HepG2 (cell line): ENCODE results near the gene FBRSL1. TPM values are rescaled to one million over a fixed set of nuclear protein-coding genes. Genes with fewer than 3 reads are reported as not detected.

ENCODE experiments used
- ATAC-seq: fragments of 200-7000 bp; cut with Tn5 transposase; 3 replicates; pipeline ENCODE4 v1.9.1; 2020; ENCODE audit warnings: mild to moderate bottlenecking, moderate library complexity
- BruUV-seq: library from RNA; stranded (reverse); fragments of 400-500 nt; replicated peaks from 2 replicates; lab custom pipeline; 2021; lab: Mats Ljungman, UMichigan
- CTCF ChIA-PET: fragments of 300-600 bp; formaldehyde crosslinking; extraction: SDS; loops from one replicate; lab custom pipeline; 2021; ENCODE audit warnings: low total read pairs, inconsistent platforms, low intra/inter-chr PET ratio; lab: Yijun Ruan, JAX
- POLR2A ChIA-PET: fragments of 350-600 bp; sonication (Branson Sonifier 250); formaldehyde crosslinking; loops from one replicate; lab custom pipeline; 2020; ENCODE audit warnings: antibody characterized with exemption, inconsistent platforms; lab: Yijun Ruan, JAX
- DNase-seq: peaks from one replicate; pipeline ENCODE4 v3.0.0-alpha.2; 2015; ENCODE audit warnings: low spot score
- FAIRE-seq: peaks from 3 replicates; lab custom pipeline; 2011; peaks lifted over from hg19 to GRCh38; lab: Jason Lieb, UNC
- H2AFZ ChIP-seq: one replicate; pipeline ENCODE4 v1.6.1; 2011; ENCODE audit warnings: low read length, inconsistent platforms
- H3K27ac ChIP-seq: fragments of 300-600 bp; 3 replicates; pipeline ENCODE4 v1.8.0; 2011; ENCODE audit warnings: mixed run types, mild to moderate bottlenecking, mixed read lengths, low read length, inconsistent platforms; ENCODE audit not compliant: insufficient read depth; ENCODE audit errors: extremely low read length
- H3K27me3 ChIP-seq, 2 experiments: fragments of 200-600 bp in 1 of 2; 2 replicates in 1 of 2; 3 replicates in 1 of 2; pipeline versions ENCODE4 v1.6.0 to v1.8.0; 2011; ENCODE audit warnings: low read length in 2 of 2, mild to moderate bottlenecking in 2 of 2, moderate library complexity in 2 of 2, inconsistent platforms in 1 of 2; ENCODE audit not compliant: insufficient read depth in 2 of 2, control insufficient read depth in 1 of 2
- H3K36me3 ChIP-seq, 2 experiments: fragments of 200-600 bp in 1 of 2; replicated peaks in 1 of 2; 2 replicates in 1 of 2; 3 replicates in 1 of 2; pipeline versions ENCODE4 v1.5.1 to v1.8.0; 2011; ENCODE audit warnings: low read length in 2 of 2, inconsistent platforms in 1 of 2; ENCODE audit not compliant: insufficient read depth in 2 of 2, control insufficient read depth in 1 of 2
- H3K4me1 ChIP-seq: 2 replicates; pipeline ENCODE4 v1.5.1; 2012; ENCODE audit warnings: low read length, inconsistent platforms; ENCODE audit not compliant: insufficient read depth
- H3K4me2 ChIP-seq: 2 replicates; pipeline ENCODE4 v1.6.0; 2011; ENCODE audit warnings: low read depth, low read length, inconsistent platforms
- H3K4me3 ChIP-seq, 3 experiments: fragments of 200-600 bp in 1 of 3; sonication (generic), shearing (Covaris generic) in 1 of 3; replicated peaks in 1 of 3; 2 replicates each; pipeline ENCODE4 v1.5.1; 2011 to 2016; ENCODE audit warnings: low read length in 3 of 3, inconsistent platforms in 2 of 3, low read depth in 2 of 3, mild to moderate bottlenecking in 2 of 3, control low read depth in 1 of 3, mixed read lengths in 1 of 3; ENCODE audit not compliant: insufficient read depth in 1 of 3
- H3K79me2 ChIP-seq: one replicate; pipeline ENCODE4 v1.6.1; 2011; ENCODE audit warnings: low read length, inconsistent platforms; ENCODE audit not compliant: insufficient read depth
- H3K9ac ChIP-seq: 2 replicates; pipeline ENCODE4 v1.6.0; 2011; ENCODE audit warnings: mild to moderate bottlenecking, low read depth, low read length, inconsistent platforms; ENCODE audit not compliant: insufficient read depth
- H3K9me3 ChIP-seq: 2 replicates; pipeline ENCODE4 v1.5.1; 2012; ENCODE audit warnings: mild to moderate bottlenecking, low read length
- H4K20me1 ChIP-seq: 2 replicates; pipeline ENCODE4 v1.6.0; 2011; ENCODE audit warnings: inconsistent platforms, mild to moderate bottlenecking, low read length, moderate library complexity; ENCODE audit not compliant: insufficient read depth
- AGO2 ChIP-seq: fragments of 200-400 bp; formaldehyde crosslinking; optimal IDR thresholded peaks from 2 replicates; pipeline ENCODE3; 2017; ENCODE audit warnings: mild to moderate bottlenecking, low read depth, low read length, moderate library complexity
- HNRNPH1 ChIP-seq: fragments of 200-400 bp; formaldehyde crosslinking; optimal IDR thresholded peaks from 2 replicates; pipeline ENCODE3; 2017; ENCODE audit warnings: mild to moderate bottlenecking, low read depth, low read length
- PLSCR1 ChIP-seq: sonication (generic); formaldehyde crosslinking; IDR thresholded peaks from 2 replicates; pipeline ENCODE4 v1.5.0; 2020; ENCODE audit warnings: missing genetic modification reagents, mild to moderate bottlenecking, borderline replicate concordance
- POGK ChIP-seq: sonication (generic); formaldehyde crosslinking; conservative IDR thresholded peaks from 2 replicates; pipeline ENCODE4 v1.8.0; 2022; ENCODE audit warnings: mild to moderate bottlenecking, moderate library complexity, missing genetic modification reagents
- SP5 ChIP-seq: IDR thresholded peaks from 2 replicates; pipeline ENCODE4 v1.6.1; 2016; ENCODE audit warnings: low read depth, borderline replicate concordance
- ZNF687 ChIP-seq: sonication (generic); formaldehyde crosslinking; IDR thresholded peaks from 2 replicates; pipeline ENCODE4 v1.5.1; 2020; ENCODE audit warnings: mild to moderate bottlenecking, missing genetic modification reagents, moderate library complexity
- WGBS: methylation state at CpG from one replicate; pipeline ENCODE4 v1.1.6; 2017; ENCODE audit warnings: low lambda C conversion rate; 5-methylcytosine and 5-hydroxymethylcytosine counted together
- in situ Hi-C: cut with HindIII; loops from 2 replicates; pipeline ENCODE4 v1.10.0; 2017; ENCODE audit warnings: low pct_unique_long_range_greater_than_20kb; ENCODE audit not compliant: extremely low pct_ligation_motif_present
- intact Hi-C: fragments of 100-400 bp; cut with micrococcal nuclease; formaldehyde crosslinking; loops from one replicate; pipeline ENCODE4 v1.10.0; 2022; ENCODE audit not compliant: unreplicated experiment
- polyA plus RNA-seq, 8 experiments: library from polyadenylated mRNA; depleted of rRNA in 3 of 8; stranded (reverse) in 7 of 8; unstranded in 1 of 8; fragments of >200 nt; fragmentation: Illumina TruSeq in 4 of 8; extraction: Trizol in 4 of 8; gene quantifications; 2 replicates each; pipeline versions ENCODE4 v1.2.1 to v1.2.3, GENCODE V29; 2011 to 2016; ENCODE audit warnings: low read depth in 4 of 8, missing spikeins in 1 of 8, mixed read lengths in 1 of 8; ENCODE audit not compliant: insufficient read depth in 1 of 8
- total RNA-seq, 5 experiments: library from RNA; depleted of rRNA; stranded (reverse); fragments of >200 nt; fragmentation: Illumina TruSeq; extraction: Trizol; gene quantifications; 2 replicates each; pipeline ENCODE4 v1.2.3, GENCODE V29; 2016; ENCODE audit warnings: low read depth in 1 of 5

The FBRSL1 gene
- total and polyA plus RNA-seq, 2 of the 13 experiments (the other 11 are each of a cell fraction or from before 2014, with no cell fraction given), result 3.6 to 7.9 TPM

- no peaks in the 10 kb centered on the region for H3K79me2 ChIP-seq
- H3K9ac ChIP-seq, result no peak overlapping the region
- no peak for TF ChIP-seq POGK (CRISPR knock-in tag)
- peak; percentile 46 for TF ChIP-seq AGO2
- TF ChIP-seq, all 625 proteins: peak for 1
- no peak for DNase-seq
- no peak overlapping the region for H3K27ac ChIP-seq
- intact Hi-C loops, result no loop called here
- WGBS, result over 99% methylated on average over 10 of the region's 43 CpGs
- FAIRE-seq, result no peak
- no peak overlapping the region for H2AFZ ChIP-seq
- ChIA-PET POLR2A (no interaction called here), CTCF (no interaction called here)
- no peak overlapping the region for H3K4me3 ChIP-seq
- H4K20me1 ChIP-seq, result peaks cover 12% of the 10 kb centered on the region; the same call in 1 of the 2 replicates
- H3K27me3 ChIP-seq, result no peaks in the 10 kb centered on the region
- no peaks in the 10 kb centered on the region; the same call in 1 of the 2 replicates for H3K4me1 ChIP-seq
- H3K9me3 ChIP-seq, result no peaks in the 10 kb centered on the region
- BruUV-seq, result no TSS peak
- H3K4me2 ChIP-seq, result no peak overlapping the region
- ATAC-seq, result no peak
- in situ Hi-C loops, result no loop called here
- no peaks in the 10 kb centered on the region for H3K36me3 ChIP-seq
These were observed 35.3 kb downstream of the FBRSL1 start for GRCh38 chr12:132525011-132525832.

- ATAC-seq (no peak), FAIRE-seq (no peak), DNase-seq (no peak)
- H2AFZ ChIP-seq, result no peak overlapping the region
- H3K4me1 ChIP-seq, result no peaks in the 10 kb centered on the region; the same call in 1 of the 2 replicates
- no peak overlapping the region for H3K27ac ChIP-seq
- no peak overlapping the region for H3K4me2 ChIP-seq
- WGBS, result 99% methylated on average over 19 of the region's 28 CpGs
- H4K20me1 ChIP-seq, result peaks cover 12% of the 10 kb centered on the region; the same call in 1 of the 2 replicates
- ChIA-PET POLR2A (no interaction called here), CTCF (no interaction called here)
- H3K79me2 ChIP-seq, result no peaks in the 10 kb centered on the region
- H3K36me3 ChIP-seq, result no peaks in the 10 kb centered on the region
- no peak overlapping the region for H3K4me3 ChIP-seq
- intact Hi-C loops, result no loop called here
- no peaks in the 10 kb centered on the region for H3K9me3 ChIP-seq
- H3K27me3 ChIP-seq, result no peaks in the 10 kb centered on the region
- in situ Hi-C loops, result no loop called here
- H3K9ac ChIP-seq, result no peak overlapping the region
- no TSS peak for BruUV-seq
- no peak for TF ChIP-seq ZNF687 (CRISPR knock-in tag)
- TF ChIP-seq HNRNPH1, result no peak
- no peak for TF ChIP-seq SP5 (CRISPR knock-in tag)
- TF ChIP-seq PLSCR1 (CRISPR knock-in tag), result no peak
These were observed 36.0 kb downstream of the FBRSL1 start for GRCh38 chr12:132525833-132526455.
